ENCODE data around the gene P2RX6.
"Not testable (repeated sequence)": the region's sequence is repeated elsewhere in the genome, so short reads cannot be mapped to it uniquely, and the experiment has no call there.

P2RX6 gene

DNA sequence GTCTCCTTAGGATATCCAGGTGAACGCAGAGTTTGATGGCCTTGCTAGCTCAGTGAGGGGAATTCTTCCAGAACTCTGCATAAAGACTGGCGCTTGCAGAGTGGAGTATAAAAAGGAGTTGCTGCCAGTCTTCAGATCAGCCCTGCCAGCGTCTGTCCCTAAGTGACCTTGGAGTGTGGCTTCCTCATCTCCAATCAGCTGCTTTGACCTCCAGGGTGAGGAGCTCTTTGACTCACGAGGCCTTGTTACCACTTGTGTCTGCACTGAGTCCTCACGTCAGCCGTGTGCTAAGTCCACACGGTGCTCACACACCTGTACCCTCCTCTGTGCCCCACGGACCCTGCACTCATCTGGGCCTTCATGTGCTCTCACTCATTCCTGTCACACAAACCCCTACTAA, 45.4 kb downstream of the P2RX6 start:
- not testable (repeated sequence) for FAIRE-seq

DNA sequence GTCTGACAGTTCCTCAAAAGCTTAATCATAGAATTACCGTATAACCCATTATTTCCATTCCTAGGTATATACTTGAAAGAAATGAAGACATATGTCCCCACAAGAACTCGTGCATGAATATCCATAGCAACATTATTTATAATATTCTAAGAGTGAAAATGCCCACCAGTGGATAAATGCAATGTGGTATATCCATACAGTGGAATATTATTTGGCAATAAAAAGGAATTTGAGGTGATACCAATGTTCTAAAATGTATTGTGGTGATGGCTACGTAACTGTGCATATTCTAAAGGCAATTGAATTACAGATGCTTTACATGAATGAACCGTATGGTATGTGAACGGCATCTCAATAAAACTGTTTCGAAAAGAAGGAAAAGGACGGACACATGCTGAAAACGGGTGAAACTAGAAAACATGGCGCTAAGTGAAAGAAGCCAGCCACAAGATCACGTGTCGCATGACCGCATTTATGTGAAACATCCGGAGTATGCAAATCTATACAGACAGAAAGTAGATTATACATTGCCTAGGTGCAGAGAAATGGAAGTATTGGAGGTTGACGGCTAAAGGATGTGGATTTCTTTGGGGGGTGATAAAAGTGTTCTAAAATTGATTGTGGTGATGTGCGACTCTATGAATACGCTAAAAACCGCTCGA, 46.8 kb downstream of the P2RX6 start:
- not testable (repeated sequence) for FAIRE-seq

DNA sequence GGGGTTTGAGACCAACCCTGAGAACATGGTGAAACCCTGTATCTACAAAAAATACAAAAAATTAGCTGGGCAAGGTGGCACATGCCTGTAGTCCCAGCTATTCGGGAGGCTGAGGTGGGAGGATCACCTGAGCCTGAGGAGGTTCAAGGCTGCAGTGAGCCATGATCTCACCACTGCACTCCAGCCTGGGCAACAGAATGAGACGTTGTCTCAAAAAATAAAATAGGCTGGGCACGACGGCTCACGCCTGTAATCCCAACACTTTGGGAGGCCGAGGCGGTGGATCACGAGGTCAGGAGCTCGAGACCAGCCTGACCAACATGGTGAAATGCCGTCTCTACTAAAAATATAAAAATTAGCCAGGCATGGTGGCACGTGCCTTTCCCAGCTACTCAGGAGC, 49.5 kb downstream of the P2RX6 start:
- not testable (repeated sequence) for FAIRE-seq

DNA sequence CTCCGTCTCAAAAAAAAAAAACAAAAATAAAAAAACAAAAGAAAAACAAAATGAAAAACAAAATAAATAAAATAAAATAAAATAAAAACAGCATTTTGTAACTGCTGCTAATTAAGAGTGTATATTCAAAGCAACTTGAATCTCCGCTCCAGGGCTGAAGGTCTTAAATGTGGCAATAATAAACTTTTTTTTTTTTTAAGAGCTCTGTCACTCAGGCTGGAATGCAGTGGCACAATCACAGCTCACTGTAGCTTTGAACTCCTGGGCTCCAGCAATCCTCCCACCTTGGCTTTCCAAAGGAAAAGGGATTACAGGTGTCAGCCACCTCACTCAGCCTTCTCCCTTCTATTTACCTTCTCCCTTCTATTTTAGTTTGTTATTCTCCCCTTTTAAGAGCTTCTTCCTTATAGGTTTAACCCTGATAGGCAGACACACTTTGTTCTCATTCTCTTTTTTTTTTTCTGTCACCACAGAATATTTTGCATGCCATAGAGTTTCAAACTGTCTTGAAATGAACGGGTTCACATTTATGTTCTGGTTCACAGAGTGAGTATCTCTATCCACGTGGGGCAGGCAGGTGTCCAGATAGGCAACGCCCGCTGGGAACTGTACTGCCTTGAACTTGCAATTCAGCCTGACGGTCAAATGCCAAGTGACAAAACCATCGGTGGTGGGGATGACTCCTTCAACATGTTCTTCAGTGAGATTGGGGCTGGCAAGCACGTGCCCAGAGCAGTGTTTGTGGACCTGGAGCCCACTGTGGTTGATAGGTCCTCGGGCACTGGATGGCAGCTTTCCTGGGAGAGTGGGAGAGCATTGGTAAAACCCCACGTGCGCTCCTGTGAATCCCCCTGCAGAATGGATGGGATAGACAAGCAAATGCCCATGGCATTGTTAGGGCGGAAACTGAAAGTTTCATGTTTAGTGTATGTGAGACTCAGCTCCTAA, 50.2 kb downstream of the P2RX6 start:
- FAIRE-seq: no peak

DNA sequence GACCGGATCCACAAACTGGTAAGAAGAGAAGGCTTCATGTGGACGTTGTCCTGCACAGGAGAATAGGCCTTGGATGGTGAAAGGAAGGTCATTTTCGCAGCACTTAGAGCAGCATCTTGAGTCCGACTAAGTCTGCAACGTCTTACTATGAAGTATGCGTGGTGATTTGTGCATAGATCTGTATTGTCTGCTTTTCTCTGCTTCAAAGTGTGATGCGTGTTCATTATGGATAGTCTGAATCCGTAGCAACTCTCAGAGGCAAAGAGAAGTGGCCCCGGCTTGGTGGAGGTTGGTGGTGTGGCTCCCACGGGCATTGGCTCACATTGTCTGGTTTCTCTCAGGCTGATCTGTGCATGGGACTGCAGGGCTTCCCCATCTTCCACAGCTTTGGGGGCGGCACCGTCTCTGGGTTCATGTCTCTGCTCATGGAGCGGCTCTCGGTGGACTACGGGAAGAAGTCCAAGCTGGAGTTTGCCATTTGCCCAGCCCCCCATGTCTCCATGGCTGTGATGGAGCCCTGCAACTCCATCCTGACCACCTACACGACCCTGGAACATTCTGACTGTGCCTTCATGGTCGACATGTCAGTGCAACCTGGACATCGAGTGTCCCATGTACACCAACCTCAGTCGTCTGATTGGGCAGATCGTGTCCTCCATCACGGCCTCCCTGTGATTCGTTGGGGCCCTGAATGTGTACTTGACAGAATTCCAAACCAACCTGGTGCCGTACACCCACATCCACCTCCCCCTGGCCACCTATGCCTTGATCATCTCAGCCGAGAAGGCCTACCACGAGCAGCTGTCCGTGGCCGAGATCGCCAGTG, 52.3 kb downstream of the P2RX6 start:
- FAIRE-seq: no peak

DNA sequence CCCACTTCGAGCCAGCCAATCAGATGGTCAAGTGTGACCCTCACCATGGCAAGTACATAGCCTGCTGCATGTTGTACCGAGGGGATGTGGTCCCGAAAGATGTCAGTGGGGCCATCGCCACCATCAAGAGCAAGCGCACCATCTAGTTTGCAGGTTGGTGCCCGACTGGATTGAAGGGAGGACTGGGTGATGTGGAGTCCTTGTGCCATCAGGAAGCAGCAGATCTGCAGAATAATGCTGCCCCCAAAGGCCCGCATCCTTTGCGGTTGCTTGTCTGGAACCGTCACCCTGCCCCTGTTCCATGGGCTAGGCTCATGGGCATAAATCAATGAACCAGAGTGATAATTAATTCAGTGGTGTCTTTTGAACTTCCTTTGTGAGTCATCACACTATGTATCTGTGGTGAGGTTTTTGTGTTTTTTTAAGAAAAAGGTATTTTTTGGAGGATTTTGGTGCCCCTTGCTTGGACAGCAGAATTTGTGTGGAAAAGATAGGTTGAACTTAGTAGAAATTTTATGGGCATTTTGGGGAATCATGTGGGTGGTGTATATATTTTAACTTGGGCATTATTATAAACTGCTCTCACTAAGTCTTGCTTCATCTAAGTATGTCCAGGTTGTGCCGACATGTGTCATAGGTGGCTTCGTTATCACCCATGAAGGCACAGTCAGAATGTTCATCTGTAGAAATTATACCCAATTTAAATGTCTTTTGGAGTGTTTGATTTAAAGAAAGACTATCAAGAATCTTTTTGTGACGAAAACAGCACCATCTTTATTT, 53.1 kb downstream of the P2RX6 start:
- no peak for FAIRE-seq

DNA sequence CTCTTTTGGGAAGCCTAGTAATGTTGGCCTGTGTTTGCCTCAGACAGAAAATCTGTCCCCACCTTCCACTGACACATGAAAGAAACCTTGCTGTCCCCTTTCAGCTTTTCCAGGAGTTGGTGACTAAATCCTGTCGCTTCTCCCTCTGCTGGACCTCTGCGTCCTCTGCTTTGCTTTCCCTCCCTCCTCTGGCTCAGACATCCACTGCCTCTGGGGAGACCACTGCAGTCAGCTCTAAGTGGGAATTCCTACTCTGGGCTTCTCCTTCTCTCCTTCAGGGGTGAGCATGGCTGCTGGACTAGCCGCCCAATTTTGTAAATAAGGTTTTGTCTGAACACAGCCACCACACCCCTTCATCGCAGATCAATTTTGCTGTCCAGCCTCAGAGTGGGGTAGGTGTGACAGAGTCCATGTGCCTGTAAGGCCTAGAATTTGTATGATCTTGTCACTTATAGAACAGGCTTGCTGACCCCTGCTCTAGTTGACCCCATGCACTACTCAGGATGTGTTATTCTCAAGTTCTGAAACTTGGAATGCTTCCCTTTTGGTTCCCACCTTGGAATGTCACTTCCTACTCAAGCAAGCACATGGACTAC, 53.8 kb downstream of the P2RX6 start:
- FAIRE-seq: no peak

DNA sequence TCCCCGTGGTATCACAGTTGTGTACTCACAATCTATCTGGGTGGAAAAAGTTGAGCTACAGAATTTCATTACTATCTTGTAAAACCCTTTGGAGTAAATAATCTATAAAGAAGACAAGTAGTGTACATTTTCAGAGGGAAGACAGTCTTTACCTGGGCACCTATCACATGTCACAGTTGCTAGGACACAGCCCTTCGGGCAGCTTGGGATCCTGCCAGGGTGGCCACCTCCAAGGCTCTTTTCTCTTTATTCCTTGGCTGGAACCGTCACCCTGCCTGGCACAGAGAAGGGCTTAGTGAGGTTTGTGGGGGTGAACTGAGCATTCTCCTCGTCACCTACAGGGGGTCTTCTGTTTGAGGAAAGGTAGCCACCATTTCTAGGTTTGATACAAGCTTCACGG, 54.4 kb downstream of the P2RX6 start:
- FAIRE-seq: no peak

DNA sequence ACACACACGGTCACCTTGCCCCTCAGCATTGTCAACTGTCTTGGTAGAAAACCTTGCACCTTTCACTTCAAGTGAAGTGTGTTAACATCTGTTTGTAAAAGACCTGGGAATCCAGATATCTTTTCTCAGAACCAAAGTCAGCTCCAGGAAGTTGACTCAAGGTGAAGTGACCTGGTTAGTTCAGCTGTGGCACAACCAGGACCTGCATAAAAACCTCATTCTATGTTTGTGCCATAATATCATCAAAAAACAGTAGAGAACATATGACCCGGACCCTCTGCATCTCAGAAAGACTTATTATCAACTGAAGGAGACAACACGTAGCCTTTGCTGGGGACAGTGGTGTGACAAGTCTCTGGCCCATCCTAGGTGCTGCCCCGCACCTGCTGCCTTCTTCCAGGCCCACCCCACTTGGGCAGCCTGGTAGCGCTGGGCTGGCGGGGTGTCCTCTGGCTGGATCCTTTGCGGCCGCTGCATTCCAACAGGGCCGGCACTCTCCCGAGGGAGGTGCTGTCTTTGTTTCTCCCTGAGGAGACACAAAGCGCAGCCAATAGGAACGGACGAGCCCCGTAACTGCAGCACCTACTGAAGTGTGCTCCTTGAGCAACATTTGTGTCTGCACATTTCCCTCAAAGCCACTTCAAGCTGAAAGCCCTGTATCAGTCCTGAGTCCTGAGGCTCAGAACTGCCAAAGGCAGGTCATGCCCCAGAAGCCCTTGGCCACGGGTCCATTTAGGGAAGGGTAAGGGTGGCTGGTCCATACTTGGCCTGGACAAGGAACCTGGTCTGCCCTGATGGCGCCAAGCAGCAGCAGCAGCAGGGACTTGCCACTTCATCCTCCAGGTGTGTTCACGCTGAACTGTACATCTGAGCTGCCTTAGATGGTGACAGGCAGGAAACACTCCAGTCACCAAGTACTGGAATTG, 56.0 kb downstream of the P2RX6 start:
- FAIRE-seq: no peak

DNA sequence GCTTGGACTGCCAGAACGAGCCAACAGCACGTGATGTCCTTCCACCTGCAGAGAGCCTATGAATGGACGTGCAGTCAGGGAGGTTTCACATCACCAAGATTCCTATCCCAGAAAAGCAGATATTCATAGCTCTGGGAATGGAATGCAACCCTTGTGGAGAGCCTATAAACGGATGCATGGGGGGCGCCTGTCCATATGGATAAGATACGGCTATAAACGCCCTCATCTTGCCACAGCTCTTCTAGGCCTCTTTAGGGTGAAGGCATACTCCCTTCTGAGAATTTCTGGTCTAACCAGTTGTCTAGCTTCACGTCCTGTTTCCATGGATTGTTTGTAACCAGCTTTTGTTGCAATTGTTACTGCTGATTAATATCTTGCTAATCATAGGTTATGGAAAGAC, 56.8 kb downstream of the P2RX6 start:
- not testable (repeated sequence) for FAIRE-seq

DNA sequence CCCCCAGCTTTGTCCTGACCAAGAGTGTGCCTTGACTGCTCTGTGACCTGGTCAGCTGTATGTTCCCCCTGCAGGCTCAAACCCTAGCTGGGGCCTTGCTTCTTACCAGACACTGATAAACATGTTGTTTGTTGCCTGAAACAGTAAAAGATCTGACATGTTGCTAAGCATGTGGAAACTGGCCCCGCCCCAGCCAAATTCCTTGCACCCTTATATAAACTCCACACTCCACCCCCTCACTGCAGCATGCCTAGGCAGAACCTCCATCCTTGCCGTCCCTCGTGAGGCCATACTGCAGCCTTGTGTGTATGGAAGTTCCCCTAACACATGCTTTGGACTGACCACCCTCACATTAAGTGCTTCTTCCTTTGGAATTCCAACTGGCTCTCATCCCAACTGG, 58.1 kb downstream of the P2RX6 start:
- no peak for FAIRE-seq

DNA sequence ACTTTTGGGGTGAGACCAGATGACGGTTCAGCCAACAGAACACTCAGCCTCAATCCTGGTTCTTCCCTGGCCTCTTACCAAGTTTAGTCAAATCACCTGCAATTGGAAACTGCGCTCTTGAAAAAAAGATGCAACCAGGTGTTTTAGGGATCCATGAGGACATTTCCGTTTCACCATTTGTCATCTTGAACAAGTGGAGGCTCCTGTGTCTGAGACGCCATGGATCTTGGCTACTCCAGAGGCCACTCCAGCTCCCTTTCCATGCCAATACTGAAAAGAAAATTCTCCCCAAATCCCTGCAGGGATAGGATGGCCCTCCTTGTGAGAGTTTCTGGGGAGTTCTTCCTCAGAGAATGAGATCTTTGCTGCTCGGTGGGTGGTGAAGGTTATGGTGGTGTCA, 58.5 kb downstream of the P2RX6 start:
- no peak for FAIRE-seq

DNA sequence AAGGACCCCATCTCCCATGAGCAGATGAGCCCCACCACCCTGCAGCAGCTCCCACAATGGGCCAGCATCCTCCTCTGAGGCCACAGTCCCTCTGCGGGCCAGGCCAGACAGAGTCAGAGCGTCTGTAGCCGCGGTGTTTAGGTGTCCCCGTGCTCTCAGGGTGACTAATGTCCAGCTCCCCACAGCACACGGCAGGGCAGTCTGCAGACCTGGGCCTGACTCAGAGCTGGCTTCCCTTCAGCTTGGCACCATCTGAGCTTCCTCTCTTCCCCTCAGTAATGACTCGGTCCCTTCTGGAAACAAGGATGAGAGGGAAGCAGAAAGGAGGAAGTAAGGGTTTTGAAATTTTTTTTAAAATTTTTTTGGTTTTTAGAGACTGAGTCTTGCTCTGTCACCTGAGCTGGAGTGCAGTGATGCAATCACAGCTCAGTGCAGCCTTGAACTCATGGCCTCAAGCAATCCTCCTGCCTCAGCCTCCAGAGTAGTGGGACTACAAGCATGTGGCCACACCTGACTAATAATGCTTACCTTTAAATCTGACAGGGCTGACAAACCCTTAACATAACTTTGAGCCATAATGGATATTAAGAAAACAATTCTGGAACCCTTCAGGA, 59.2 kb downstream of the P2RX6 start:
- no peak for FAIRE-seq

DNA sequence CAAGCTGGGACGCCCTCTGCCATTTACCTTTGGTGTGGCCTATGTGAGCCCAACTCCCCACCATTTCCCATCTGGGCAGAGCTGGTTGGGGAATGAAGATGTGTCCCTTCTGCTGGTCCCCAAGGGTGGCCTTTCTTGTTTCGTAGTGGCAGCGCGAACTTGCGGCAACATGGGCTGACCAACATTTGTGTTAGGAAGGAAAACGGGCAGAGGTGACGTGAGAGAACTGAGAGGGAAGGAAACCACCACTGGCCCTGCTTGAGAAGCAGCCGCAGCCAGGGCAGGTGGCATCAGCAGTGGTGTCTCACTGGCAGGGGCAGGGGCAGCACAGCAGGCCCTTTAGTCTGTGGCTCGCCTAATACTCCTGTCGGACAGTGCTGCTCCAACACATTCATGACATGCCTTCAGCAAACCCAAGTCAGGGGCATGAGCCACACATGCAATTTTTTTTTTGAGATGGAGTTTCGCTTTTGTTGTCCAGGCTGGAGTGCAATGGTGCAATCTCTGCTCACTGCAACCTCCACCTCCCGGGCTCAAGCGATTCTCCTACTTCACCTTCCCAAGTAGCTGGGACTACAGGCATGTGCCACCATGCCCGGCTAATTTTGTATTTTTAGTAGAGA, 60.7 kb downstream of the P2RX6 start:
- no peak for FAIRE-seq

DNA sequence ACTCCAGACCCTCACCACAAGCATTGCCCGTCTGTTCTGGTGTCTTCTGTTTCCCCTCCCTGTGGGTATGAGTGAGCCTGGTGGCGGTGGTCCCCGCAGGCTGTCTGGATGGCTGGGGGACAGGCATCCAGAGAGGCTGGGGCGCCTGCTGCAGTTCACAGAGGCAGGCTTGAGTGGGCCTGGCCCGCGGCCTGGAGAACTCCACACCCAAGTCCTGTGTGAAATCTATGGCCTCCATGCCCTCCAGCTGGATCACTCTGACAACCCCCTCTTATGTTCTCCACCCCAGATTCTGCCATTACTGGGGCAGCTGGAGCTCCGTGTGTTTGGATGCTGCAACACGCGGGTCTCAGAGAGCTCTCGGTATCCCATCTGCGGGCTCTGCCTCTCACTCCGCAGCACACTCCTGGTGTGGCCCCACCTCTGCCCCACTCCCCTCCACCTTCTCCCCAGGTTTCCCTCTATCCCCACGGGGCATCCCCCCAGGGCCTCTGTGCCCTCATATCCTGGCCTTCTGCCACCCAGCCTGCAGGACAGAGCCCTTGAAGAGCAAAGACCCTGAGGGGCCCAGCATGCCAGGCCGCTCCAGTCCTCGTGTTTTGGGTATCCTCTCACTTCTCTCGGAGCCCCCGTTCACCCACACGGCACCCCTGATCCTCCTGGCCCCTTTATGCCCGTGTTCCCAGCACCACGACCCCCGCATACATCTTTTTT, 62.1 kb downstream of the P2RX6 start:
- no peak for FAIRE-seq
